A549 (cell line): ENCODE measurements around the gene OR2V1. TPM values are rescaled to one million over a fixed set of nuclear protein-coding genes. Genes with fewer than 3 reads are reported as not detected.
"Not testable (repeated sequence)": the region's sequence is repeated elsewhere in the genome, so short reads cannot be mapped to it uniquely, and the experiment has no call there.

Experiments
- ATAC-seq, 2 experiments: fragments of 200-7000 bp in 1 of 2; fragments of >200 bp in 1 of 2; cut with Nextera tagmentation in 1 of 2; cut with Tn5 transposase in 1 of 2; 3 replicates each; pipeline versions ENCODE4 v1.8.0 to v1.9.1; 2018 to 2020; ENCODE audit warnings: mild to moderate bottlenecking in 1 of 2, moderate library complexity in 1 of 2
- CTCF ChIA-PET: fragments of 300-600 bp; sonication (Branson Sonifier 250); formaldehyde crosslinking; extraction: SDS; loops from one replicate; lab custom pipeline; 2021; ENCODE audit warnings: antibody characterized with exemption, inconsistent platforms; lab: Yijun Ruan, JAX
- POLR2A ChIA-PET: fragments of 350-600 bp; formaldehyde crosslinking; extraction: SDS; loops from one replicate; lab custom pipeline; 2021; ENCODE audit warnings: antibody characterized with exemption, inconsistent platforms; lab: Yijun Ruan, JAX
- DNase-seq, 2 experiments: peaks; one replicate each; pipeline versions ENCODE4 v3.0.0 to v3.0.0-alpha.2; 2011 to 2016; ENCODE audit warnings: low read depth in 1 of 2, low spot score in 1 of 2
- FAIRE-seq: peaks from 2 replicates; lab custom pipeline; 2011; peaks lifted over from hg19 to GRCh38; lab: Jason Lieb, UNC
- H3K27ac ChIP-seq, 2 experiments: fragments of >200 bp; sonication (Bioruptor Twin); formaldehyde crosslinking; 3 replicates each; pipeline ENCODE4 v1.5.1; 2016 to 2017
- H3K4me1 ChIP-seq: fragments of >200 bp; sonication (Bioruptor Twin); formaldehyde crosslinking; 3 replicates; pipeline ENCODE4 v1.6.1; 2016
- H3K4me2 ChIP-seq: fragments of >200 bp; sonication (Bioruptor Twin); formaldehyde crosslinking; 3 replicates; pipeline ENCODE4 v1.6.1; 2016
- H3K4me3 ChIP-seq: fragments of >200 bp; sonication (Bioruptor Twin); formaldehyde crosslinking; 3 replicates; pipeline ENCODE4 v1.5.1; 2016
- H3K9me3 ChIP-seq: fragments of >200 bp; sonication (Bioruptor Twin); formaldehyde crosslinking; 3 replicates; pipeline ENCODE4 v1.6.1; 2016
- BCL3 ChIP-seq: fragments of >200 bp; sonication (Bioruptor Twin); formaldehyde crosslinking; IDR thresholded peaks from 3 replicates; pipeline ENCODE4 v1.6.1; 2016
- CBX8 ChIP-seq: fragments of 200-600 bp; sonication (generic); IDR thresholded peaks from 2 replicates; pipeline ENCODE4 v1.6.1; 2016
- CEBPB ChIP-seq, 2 experiments: fragments of >200 bp in 1 of 2; sonication (Bioruptor Twin) in 1 of 2; formaldehyde crosslinking in 1 of 2; IDR thresholded peaks; 2 replicates each; pipeline ENCODE4 v1.6.1; 2012 to 2016
- CTCF ChIP-seq: fragments of >200 bp; sonication (Bioruptor Twin); formaldehyde crosslinking; IDR thresholded peaks from 3 replicates; pipeline ENCODE4 v1.5.1; 2016
- ESRRA ChIP-seq: fragments of 150-350 bp; IDR thresholded peaks from 2 replicates; pipeline ENCODE4 v1.6.1; 2014; ENCODE audit warnings: mild to moderate bottlenecking, low read length, borderline replicate concordance
- FOXS1 ChIP-seq: fragments of 250-450 bp; sonication (Bioruptor Pico); IDR thresholded peaks from 2 replicates; pipeline ENCODE4 v1.5.0; 2020; ENCODE audit warnings: mild to moderate bottlenecking, moderate library complexity
- HEYL ChIP-seq: fragments of 250-450 bp; sonication (Bioruptor Pico); IDR thresholded peaks from 2 replicates; pipeline ENCODE4 v1.8.0; 2021; ENCODE audit warnings: mild to moderate bottlenecking, moderate library complexity
- HOXA7 ChIP-seq: fragments of 250-450 bp; sonication (Bioruptor Pico); IDR thresholded peaks from 2 replicates; pipeline ENCODE4 v1.5.0; 2020; ENCODE audit warnings: mild to moderate bottlenecking, moderate library complexity
- HOXB13 ChIP-seq: fragments of 250-450 bp; sonication (Bioruptor Pico); IDR thresholded peaks from 2 replicates; pipeline ENCODE4 v1.5.0; 2020; ENCODE audit warnings: low read depth, mild to moderate bottlenecking, moderate library complexity
- HOXB5 ChIP-seq: fragments of 250-450 bp; sonication (Bioruptor Pico); IDR thresholded peaks from 2 replicates; pipeline ENCODE4 v1.5.0; 2020; ENCODE audit warnings: mild to moderate bottlenecking, moderate library complexity
- JUN ChIP-seq, 2 experiments: fragments of >200 bp; sonication (Bioruptor Twin); formaldehyde crosslinking; IDR thresholded peaks; 2 replicates in 1 of 2; 3 replicates in 1 of 2; pipeline ENCODE4 v1.6.1; 2016 to 2017
- KDM5A ChIP-seq: fragments of 200-600 bp; sonication (generic); IDR thresholded peaks from 2 replicates; pipeline ENCODE4 v1.6.1; 2016; ENCODE audit warnings: antibody characterized with exemption, mild to moderate bottlenecking
- MAZ ChIP-seq: fragments of 150-350 bp; IDR thresholded peaks from 2 replicates; pipeline ENCODE4 v1.6.1; 2014; ENCODE audit warnings: antibody characterized with exemption, low read depth, low read length, borderline replicate concordance
- NPAS2 ChIP-seq: fragments of 250-450 bp; sonication (Bioruptor Pico); IDR thresholded peaks from 2 replicates; pipeline ENCODE4 v1.8.0; 2022; ENCODE audit warnings: mild to moderate bottlenecking, moderate library complexity, borderline replicate concordance
- PBX3 ChIP-seq: IDR thresholded peaks from 2 replicates; pipeline ENCODE4 v1.6.1; 2012
- RNF2 ChIP-seq: fragments of 200-600 bp; sonication (generic); IDR thresholded peaks from 2 replicates; pipeline ENCODE4 v1.6.1; 2016; ENCODE audit warnings: low read depth, mild to moderate bottlenecking, antibody characterized with exemption, moderate library complexity, borderline replicate concordance
- SREBF2 ChIP-seq: fragments of 450-650 bp; IDR thresholded peaks from 2 replicates; pipeline ENCODE4 v1.6.1; 2014; ENCODE audit warnings: mild to moderate bottlenecking, moderate library complexity
- TP53 ChIP-seq: fragments of 250-450 bp; sonication (Bioruptor Pico); IDR thresholded peaks from 2 replicates; pipeline ENCODE4 v1.5.0; 2021; ENCODE audit warnings: mild to moderate bottlenecking, moderate library complexity
- ZFP36 ChIP-seq: fragments of 450-650 bp; IDR thresholded peaks from 2 replicates; pipeline ENCODE4 v1.6.1; 2014; ENCODE audit warnings: borderline replicate concordance; ENCODE audit not compliant: partially characterized antibody
- ZNF302 ChIP-seq: fragments of 250-450 bp; sonication (Bioruptor Pico); IDR thresholded peaks from 2 replicates; pipeline ENCODE4 v1.9.0; 2021; ENCODE audit warnings: inconsistent platforms, mild to moderate bottlenecking, moderate library complexity
- WGBS: methylation state at CpG from one replicate; pipeline ENCODE4 v1.1.6; 2017; ENCODE audit errors: missing lambda C conversion rate; 5-methylcytosine and 5-hydroxymethylcytosine counted together
- polyA plus RNA-seq, 4 experiments: library from polyadenylated mRNA; depleted of rRNA in 3 of 4; stranded (reverse); fragments of >200 nt; fragmentation: RNase III in 1 of 4; extraction: RNeasy Plus Mini Kit Qiagen cat#74134 plus additional on column Dnase treatment in 1 of 4; gene quantifications; 2 replicates in 3 of 4; 3 replicates in 1 of 4; pipeline ENCODE4 v1.2.3, GENCODE V29; 2011 to 2017
- TF ChIP-seq, protein P1 (sequence below): fragments of 200-600 bp; sonication (generic); IDR thresholded peaks from 2 replicates; pipeline ENCODE4 v1.6.1; 2016; ENCODE audit warnings: antibody characterized with exemption, mild to moderate bottlenecking, moderate library complexity
- TF ChIP-seq, protein P2 (sequence below): fragments of 150-350 bp; IDR thresholded peaks from 2 replicates; pipeline ENCODE4 v1.6.1; 2014; ENCODE audit warnings: low read depth, mild to moderate bottlenecking, low read length

Gene OR2V1
- polyA plus RNA-seq, 2 of the 4 experiments (the other 2 are of a cell fraction): not detected

- TF ChIP-seq, protein P1, sequence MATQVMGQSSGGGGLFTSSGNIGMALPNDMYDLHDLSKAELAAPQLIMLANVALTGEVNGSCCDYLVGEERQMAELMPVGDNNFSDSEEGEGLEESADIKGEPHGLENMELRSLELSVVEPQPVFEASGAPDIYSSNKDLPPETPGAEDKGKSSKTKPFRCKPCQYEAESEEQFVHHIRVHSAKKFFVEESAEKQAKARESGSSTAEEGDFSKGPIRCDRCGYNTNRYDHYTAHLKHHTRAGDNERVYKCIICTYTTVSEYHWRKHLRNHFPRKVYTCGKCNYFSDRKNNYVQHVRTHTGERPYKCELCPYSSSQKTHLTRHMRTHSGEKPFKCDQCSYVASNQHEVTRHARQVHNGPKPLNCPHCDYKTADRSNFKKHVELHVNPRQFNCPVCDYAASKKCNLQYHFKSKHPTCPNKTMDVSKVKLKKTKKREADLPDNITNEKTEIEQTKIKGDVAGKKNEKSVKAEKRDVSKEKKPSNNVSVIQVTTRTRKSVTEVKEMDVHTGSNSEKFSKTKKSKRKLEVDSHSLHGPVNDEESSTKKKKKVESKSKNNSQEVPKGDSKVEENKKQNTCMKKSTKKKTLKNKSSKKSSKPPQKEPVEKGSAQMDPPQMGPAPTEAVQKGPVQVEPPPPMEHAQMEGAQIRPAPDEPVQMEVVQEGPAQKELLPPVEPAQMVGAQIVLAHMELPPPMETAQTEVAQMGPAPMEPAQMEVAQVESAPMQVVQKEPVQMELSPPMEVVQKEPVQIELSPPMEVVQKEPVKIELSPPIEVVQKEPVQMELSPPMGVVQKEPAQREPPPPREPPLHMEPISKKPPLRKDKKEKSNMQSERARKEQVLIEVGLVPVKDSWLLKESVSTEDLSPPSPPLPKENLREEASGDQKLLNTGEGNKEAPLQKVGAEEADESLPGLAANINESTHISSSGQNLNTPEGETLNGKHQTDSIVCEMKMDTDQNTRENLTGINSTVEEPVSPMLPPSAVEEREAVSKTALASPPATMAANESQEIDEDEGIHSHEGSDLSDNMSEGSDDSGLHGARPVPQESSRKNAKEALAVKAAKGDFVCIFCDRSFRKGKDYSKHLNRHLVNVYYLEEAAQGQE: no peak
- TF ChIP-seq FOXS1 (CRISPR knock-in tag) (no peak), JUN (IDR thresholded peaks at IDR 0.05) (no peak), ZFP36 (no peak), CBX8 (no peak), NPAS2 (CRISPR knock-in tag) (no peak), KDM5A (no peak), CEBPB (IDR thresholded peaks at IDR 0.05) (no peak), HOXB5 (CRISPR knock-in tag) (no peak), HOXA7 (CRISPR knock-in tag) (no peak), ZNF302 (CRISPR knock-in tag) (no peak), MAZ (no peak)
Observed at GRCh38 chr5:181149355-181149754, 18.4 kb upstream of the OR2V1 start (continued).

DNA sequence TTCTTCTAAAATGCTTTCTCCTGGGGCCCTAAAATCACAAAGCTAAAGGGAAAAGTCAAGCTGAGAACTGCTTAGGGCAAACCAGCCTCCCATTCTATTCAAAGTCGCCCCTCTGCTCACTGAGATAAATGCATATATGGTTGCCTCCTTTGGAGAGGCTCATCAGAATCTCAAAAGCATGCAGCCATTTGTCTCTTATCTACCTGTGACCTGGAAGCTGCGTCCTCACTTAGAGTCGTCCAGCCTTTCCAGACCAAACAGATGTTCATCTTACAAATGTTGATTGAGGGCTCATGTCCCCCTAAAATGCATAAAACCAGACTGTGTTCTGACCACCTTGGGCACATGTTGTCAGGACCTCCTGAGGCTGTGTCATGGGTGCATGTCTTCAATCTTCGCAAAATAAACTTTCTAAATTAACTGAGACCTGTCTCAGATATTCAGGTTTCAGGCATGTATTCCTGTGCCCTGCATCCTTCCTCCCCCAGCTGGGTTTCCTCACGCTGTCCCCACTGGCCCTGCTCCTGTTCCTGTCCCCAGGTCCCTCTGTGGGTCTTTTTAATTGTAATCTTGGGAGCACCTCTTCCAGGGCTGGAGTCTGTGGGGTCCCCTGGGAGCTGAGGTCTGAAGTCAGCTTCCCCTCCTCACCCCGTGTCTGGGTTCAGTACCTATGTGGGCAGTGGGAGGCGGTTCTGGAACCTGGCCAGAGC, 16.1 kb upstream of the OR2V1 start, which contains the start of gene OR2V2:
Gene OR2V2, plus strand, starts transcription at position 660 of the 710 bp plus-strand sequence. CDS start 7,357 bp downstream, outside the sequence.
- H3K27ac ChIP-seq, ATAC-seq, POLR2A ChIA-PET, H3K4me1 ChIP-seq, H3K4me3 ChIP-seq, H3K9me3 ChIP-seq, DNase-seq, H3K4me2 ChIP-seq, FAIRE-seq: not testable (repeated sequence)
- WGBS: 39% methylated on average over 6 of the region's 7 CpGs
- CTCF ChIA-PET: interaction anchor here (0.6 to 1.8 kb wide), 3 partner anchors 12 to 278 kb away, joined by 3 to 9 read pairs (median 4); no protein-coding TSS in a partner anchor

GRCh38 chr5:181145133-181145532, 14.2 kb upstream of the OR2V1 start:
- DNase-seq: no peak
- no peak for TF ChIP-seq CEBPB (IDR thresholded peaks at IDR 0.05)
- no peak for TF ChIP-seq PBX3
- TF ChIP-seq SREBF2: no peak
- TF ChIP-seq TP53: no peak
- Histone ChIP-seq H3K9me3 (no peaks in the 10 kb centered on the region), H3K27ac (no peak overlapping the region), H3K4me2 (no peak overlapping the region), H3K4me1 (no peaks in the 10 kb centered on the region), H3K4me3 (no peak overlapping the region)
- no peak for FAIRE-seq
- 2% methylated on average over 1 of the region's 1 CpG for WGBS
- ATAC-seq: no peak
- ChIA-PET CTCF (interaction anchor here (0.6 kb wide), 1 partner anchor 14 kb away, joined by 3 read pairs; no protein-coding TSS in a partner anchor), POLR2A (no interaction called here)

- H3K4me1 ChIP-seq: no peaks in the 10 kb centered on the region
- H3K27ac ChIP-seq: no peak overlapping the region
- DNase-seq (no peak), ATAC-seq (no peak; a peak in 1 of 6 replicates), FAIRE-seq (no peak)
- no peak overlapping the region for H3K4me2 ChIP-seq
- CTCF ChIA-PET: interaction anchor here (1.0 to 1.6 kb wide), 6 partner anchors 9 to 20 kb away, joined by 3 to 4 read pairs (median 4); no protein-coding TSS in a partner anchor
- POLR2A ChIA-PET: no interaction called here
- 85% methylated on average over 7 of the region's 7 CpGs for WGBS
- no peak overlapping the region for H3K4me3 ChIP-seq
- no peaks in the 10 kb centered on the region for H3K9me3 ChIP-seq
- no peak for TF ChIP-seq ZNF302 (CRISPR knock-in tag)
- no peak for TF ChIP-seq CTCF
- TF ChIP-seq BCL3: no peak
- TF ChIP-seq, protein P2, sequence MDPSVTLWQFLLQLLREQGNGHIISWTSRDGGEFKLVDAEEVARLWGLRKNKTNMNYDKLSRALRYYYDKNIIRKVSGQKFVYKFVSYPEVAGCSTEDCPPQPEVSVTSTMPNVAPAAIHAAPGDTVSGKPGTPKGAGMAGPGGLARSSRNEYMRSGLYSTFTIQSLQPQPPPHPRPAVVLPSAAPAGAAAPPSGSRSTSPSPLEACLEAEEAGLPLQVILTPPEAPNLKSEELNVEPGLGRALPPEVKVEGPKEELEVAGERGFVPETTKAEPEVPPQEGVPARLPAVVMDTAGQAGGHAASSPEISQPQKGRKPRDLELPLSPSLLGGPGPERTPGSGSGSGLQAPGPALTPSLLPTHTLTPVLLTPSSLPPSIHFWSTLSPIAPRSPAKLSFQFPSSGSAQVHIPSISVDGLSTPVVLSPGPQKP: no peak
- TF ChIP-seq HOXB13 (CRISPR knock-in tag): no peak
- no peak for TF ChIP-seq HEYL
- TF ChIP-seq RNF2: no peak
- no peak for TF ChIP-seq ESRRA
Observed at GRCh38 chr5:181142054-181142453, 11.1 kb upstream of the OR2V1 start.
